PC-3 (cell line): ENCODE data around the gene UBE4A. TPM values are rescaled to one million over a fixed set of nuclear protein-coding genes. Genes with fewer than 3 reads are reported as not detected.

Experiments used
- total RNA-seq: library from RNA; depleted of rRNA; stranded (reverse); fragments of >200 nt; gene quantifications from 2 replicates; pipeline ENCODE4 v1.2.3, GENCODE V29; 2014; rRNA removed

UBE4A gene
- total RNA-seq, 1 experiment from 2014 or later: 56.4 TPM

Other genes starting within 250 kb of the UBE4A start
- gene SCN4B, start 206.8 kb upstream of the UBE4A start, total RNA-seq: not detected in 2 replicates
- 0.12 TPM in 1 of 2 replicates, not detected in the other for gene SCN2B, start 183.0 kb upstream of the UBE4A start, total RNA-seq
- gene JAML, start 134.6 kb upstream of the UBE4A start, total RNA-seq: not detected in 2 replicates
- gene MPZL3, start 107.2 kb upstream of the UBE4A start, total RNA-seq: 7.0 and 8.4 TPM in 2 replicates
- gene MPZL2, start 95.3 kb upstream of the UBE4A start, total RNA-seq: 40.6 and 51.5 TPM in 2 replicates
- not detected in 2 replicates for gene CD3E, start 54.9 kb upstream of the UBE4A start, total RNA-seq
- not detected in 2 replicates for gene CD3D, start 16.9 kb upstream of the UBE4A start, total RNA-seq
- gene CD3G, start 15.3 kb upstream of the UBE4A start, total RNA-seq: not detected in 2 replicates
- gene ATP5MG, start 42.0 kb downstream of the UBE4A start, total RNA-seq: 256 and 375 TPM in 2 replicates
- gene KMT2A, start 76.9 kb downstream of the UBE4A start, total RNA-seq: 35.3 and 38.2 TPM in 2 replicates
- 2.7 and 6.2 TPM in 2 replicates for gene TTC36, start 167.9 kb downstream of the UBE4A start, total RNA-seq
- 49.8 and 50.4 TPM in 2 replicates for gene TMEM25, start 171.6 kb downstream of the UBE4A start, total RNA-seq
- 32.9 and 35.2 TPM in 2 replicates for gene IFT46, start 206.3 kb downstream of the UBE4A start, total RNA-seq
- 122 and 132 TPM in 2 replicates for gene ARCN1, start 212.8 kb downstream of the UBE4A start, total RNA-seq
- gene PHLDB1, start 248.0 kb downstream of the UBE4A start, total RNA-seq: 36.1 and 37.1 TPM in 2 replicates